Astrocyte of the spinal cord (primary cell): ENCODE results near the gene GNAQ.
A peak's percentile ranks its signal among the peaks of the same experiment; 100 is the strongest.

Source experiments
- DNase-seq: peaks from one replicate; pipeline ENCODE4 v3.0.0; 2011; ENCODE audit warnings: low read depth, low spot score
- H3K4me3 ChIP-seq: 2 replicates; pipeline ENCODE4 v1.5.1; 2011; ENCODE audit warnings: low read depth, mild to moderate bottlenecking, low read length, moderate library complexity
- CTCF ChIP-seq: IDR thresholded peaks from 2 replicates; pipeline ENCODE4 v1.5.1; 2012; ENCODE audit warnings: low read depth, mild to moderate bottlenecking, low read length, inconsistent platforms
- in situ Hi-C: cut with HindIII; loops from 2 replicates; pipeline ENCODE4 v1.10.0; 2017; ENCODE audit warnings: low sequenced_read_pairs

The GNAQ gene

GRCh38 chr9:78028926-78029325, 2.7 kb downstream of the GNAQ start:
- peak overlapping the region; percentile 82 for H3K4me3 ChIP-seq
- TF ChIP-seq CTCF: no peak
- in situ Hi-C loops: no loop called here
- no peak for DNase-seq

- no peak overlapping the region for H3K4me3 ChIP-seq
- no peak for DNase-seq
- in situ Hi-C loops: no loop called here
- no peak for TF ChIP-seq CTCF
Measured at GRCh38 chr9:78026947-78027346, 4.7 kb downstream of the GNAQ start.

- in situ Hi-C loops: no loop called here
- no peak for DNase-seq
- H3K4me3 ChIP-seq: no peak overlapping the region
- TF ChIP-seq CTCF: no peak
Measured at GRCh38 chr9:78026416-78026815, 5.2 kb downstream of the GNAQ start.

GRCh38 chr9:78025186-78025585, 6.4 kb downstream of the GNAQ start:
- in situ Hi-C loops: no loop called here
- H3K4me3 ChIP-seq: no peak overlapping the region
- no peak for TF ChIP-seq CTCF
- DNase-seq: no peak

GRCh38 chr9:78023003-78023741, 8.4 kb downstream of the GNAQ start:
- peak; percentile 56 for DNase-seq
- no peak for TF ChIP-seq CTCF
- in situ Hi-C loops: no loop called here
- H3K4me3 ChIP-seq: no peak overlapping the region

- H3K4me3 ChIP-seq: no peak overlapping the region
- in situ Hi-C loops: no loop called here
- DNase-seq: peak; percentile 56
Measured at GRCh38 chr9:78021697-78022096, 9.9 kb downstream of the GNAQ start.

More at GRCh38 chr9:78021697-78022096, 9.9 kb downstream of the GNAQ start:
- TF ChIP-seq CTCF: peak; percentile 36
